Measurements from ENCODE around the gene LYL1.

- TF ChIP-seq CTCF (conservative IDR thresholded peaks at IDR 0.05; ENCODE audit: low read length), result no peak
- TF ChIP-seq EZH2phosphoT487 (IDR thresholded peaks at IDR 0.05; ENCODE audit: borderline replicate concordance, low read depth, low read length), result no peak
These were observed 40.3 kb downstream of the LYL1 start for GRCh38 chr19:13062317-13062716.
